Activated gamma-delta T cell (primary cell): ENCODE results near the gene COMT.
A peak's percentile ranks its signal among the peaks of the same experiment; 100 is the strongest.

Source experiments
- DNase-seq: peaks from one replicate; lab custom pipeline; 2025; lab: John Stamatoyannopoulos, UW

Gene COMT

DNA sequence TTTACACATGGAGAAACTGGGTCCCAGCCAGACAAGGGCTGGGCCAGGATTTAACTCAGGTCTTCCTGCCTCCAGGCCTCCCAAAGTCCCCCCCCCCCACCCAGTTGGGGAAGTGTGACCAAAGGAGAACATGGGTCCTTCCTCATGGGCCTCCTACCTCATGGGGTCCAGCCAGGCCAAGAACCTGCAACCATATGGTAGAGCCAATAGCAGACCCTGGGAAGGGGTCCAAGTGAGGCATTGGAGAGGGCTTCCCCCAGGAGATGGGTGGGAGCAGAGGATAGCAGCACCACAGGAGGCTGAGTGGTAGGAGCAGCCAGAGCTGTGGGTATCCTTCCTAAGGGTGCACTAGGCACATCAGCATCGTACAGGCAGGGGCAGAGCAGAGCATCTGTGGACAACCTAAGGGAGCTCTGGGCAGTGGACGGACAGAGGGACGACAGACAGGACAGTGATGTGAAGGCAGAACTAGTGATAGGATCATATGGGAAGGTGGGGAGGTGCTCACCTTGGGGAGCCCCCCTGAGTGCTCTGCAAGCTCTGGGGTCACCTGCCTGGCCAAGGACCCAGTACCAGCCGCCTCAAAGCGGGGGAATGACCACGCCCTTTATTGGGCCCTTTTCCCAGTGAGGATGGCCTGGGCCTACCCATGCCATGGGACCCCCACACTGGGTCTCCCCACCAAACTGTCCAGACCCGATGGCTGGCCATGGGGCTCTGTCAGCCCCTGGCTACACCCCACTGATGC is 70.6 kb downstream of the COMT start:
- no peak for DNase-seq

DNA sequence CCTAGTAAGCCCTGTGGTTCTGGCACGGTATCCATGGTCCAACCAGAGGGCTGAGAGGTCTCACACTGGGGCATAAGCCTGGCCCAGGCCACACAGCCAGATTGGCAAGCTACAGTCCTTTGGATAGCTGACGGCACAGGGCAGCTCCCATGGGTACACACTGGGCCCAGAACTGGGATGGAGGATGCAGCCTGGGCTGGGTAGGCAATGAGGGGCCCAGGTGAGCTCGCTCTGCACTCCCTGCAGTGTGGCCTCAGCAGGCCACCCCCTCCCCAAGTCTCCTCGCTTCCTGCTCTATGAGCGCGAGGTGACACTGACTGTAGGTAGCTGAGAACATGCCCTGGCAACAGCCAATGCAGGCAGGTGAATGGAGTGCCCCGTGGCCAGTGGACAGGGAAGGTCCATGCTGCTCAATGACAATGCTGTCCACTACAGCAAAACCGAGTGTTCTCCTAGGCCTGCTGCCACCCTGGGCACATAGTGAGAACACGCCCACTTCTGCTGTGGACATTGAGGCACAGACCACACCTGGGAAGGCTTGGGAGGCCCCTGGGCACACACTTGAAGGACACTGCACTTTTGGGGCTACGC is 71.3 kb downstream of the COMT start:
- no peak for DNase-seq

DNA sequence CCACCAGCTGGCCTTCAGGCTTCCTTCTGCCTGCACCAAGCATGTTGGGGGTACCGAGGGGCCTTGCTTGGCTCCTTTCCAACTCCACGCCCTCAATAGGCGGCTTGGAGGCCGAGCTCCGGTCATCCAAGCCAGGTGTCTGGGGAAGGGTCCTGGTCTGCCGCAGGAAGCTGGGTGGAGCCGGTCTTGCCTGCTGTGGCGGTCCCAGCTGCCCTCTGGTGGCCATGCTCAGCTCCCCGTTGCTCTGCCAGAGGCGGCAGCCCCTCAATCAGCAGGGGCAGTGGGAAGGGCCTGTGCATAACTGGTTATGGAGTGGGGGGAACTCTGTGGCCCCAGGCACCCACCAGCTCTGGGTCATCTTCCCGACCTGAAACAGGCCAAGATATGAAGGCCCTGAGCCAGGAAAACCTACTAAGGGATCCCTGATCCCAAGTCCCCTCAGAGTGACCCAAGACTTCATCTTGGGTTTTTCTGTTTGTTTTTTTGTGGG is 71.9 kb downstream of the COMT start:
- no peak for DNase-seq

DNA sequence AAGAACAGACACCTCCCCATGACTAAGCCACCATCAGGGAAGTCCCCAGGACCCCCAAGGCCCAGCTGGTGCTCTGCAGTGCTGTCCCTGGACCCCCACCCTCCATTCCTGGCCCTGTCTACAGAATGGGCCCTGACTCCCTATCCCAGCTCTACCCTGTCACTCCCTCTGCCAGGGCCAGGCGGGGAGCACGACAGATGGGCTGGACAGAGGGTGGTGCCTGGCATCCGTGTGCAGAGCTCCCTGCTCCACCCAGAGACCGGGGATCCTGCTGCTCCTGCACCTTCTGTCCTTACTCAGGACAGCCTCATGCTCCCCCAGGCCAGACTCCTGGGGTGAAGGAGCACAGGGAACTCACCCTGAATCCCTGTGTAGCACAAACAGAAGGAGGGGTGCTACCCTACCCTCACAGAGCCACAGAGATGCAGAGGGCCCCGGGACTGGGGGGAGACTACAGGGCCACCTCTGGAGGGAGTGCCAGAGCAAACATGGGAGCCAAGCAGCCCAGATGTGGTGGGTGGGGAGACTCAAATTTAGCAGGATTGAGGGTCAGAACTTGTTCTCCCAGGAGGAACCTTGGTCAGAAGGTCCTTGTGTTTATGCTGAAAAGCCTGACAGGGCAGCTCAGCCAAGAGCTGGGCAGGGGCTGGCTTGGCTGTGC is 73.1 kb downstream of the COMT start:
- no peak for DNase-seq

DNA sequence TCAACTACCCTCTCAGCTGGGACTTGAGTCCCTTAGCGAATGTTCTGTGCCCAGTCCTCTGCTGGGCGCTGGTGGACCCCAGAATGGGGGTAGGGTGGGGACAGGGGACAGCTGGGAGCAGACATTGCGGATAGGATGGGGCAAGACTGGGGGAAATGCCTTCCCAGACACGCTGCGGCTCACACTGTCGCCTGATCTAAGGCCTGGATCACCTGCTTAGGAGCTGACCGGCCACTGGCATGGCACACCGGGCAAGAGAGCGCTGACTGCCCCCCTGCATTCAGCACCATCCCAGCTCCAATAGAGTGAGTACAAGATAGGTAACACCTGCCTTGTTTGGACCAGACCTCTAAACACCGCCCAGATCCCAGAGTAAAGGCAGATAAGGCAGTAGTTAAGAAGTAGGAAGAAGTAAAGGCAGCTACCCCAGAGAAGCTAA is 73.6 kb downstream of the COMT start:
- DNase-seq = no peak

DNA sequence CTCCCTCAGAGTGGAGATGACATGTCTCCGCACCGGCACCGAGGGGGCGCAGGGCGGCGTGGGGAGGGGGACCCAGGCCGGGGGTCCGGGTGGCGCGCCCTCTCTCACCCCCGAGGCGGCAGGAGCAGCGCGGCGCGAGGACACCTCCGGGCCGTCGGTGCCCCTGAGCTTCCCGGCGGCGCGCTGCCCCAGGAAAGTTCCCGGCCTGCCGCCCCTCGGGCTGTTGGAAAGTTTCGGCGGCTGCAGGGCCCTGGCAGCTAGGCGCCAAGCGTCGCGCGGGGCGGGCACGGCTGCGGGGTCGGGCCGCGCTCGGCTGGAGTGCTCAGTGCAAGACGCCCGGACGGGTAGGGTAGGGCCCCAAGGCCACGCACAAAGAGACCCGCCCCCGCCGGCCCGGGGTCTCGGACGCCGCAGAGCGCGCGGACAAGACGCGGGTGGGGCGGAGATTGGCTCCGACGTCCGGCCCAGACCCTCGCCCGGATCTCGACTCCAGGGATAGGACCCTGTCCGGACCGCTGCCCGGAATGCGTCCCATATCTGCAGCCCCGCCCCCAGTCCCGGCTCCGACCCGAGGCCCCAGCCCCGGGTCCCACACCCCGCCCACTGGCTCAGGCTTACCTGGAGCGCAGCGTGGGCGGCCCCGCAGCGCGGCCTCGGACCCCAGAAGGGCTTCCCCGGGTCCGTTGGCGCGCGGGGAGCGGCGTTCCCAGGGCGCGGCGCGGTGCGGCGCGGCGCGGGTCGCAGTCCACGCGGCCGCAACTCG is 74.6 kb downstream of the COMT start:
- no peak for DNase-seq

DNA sequence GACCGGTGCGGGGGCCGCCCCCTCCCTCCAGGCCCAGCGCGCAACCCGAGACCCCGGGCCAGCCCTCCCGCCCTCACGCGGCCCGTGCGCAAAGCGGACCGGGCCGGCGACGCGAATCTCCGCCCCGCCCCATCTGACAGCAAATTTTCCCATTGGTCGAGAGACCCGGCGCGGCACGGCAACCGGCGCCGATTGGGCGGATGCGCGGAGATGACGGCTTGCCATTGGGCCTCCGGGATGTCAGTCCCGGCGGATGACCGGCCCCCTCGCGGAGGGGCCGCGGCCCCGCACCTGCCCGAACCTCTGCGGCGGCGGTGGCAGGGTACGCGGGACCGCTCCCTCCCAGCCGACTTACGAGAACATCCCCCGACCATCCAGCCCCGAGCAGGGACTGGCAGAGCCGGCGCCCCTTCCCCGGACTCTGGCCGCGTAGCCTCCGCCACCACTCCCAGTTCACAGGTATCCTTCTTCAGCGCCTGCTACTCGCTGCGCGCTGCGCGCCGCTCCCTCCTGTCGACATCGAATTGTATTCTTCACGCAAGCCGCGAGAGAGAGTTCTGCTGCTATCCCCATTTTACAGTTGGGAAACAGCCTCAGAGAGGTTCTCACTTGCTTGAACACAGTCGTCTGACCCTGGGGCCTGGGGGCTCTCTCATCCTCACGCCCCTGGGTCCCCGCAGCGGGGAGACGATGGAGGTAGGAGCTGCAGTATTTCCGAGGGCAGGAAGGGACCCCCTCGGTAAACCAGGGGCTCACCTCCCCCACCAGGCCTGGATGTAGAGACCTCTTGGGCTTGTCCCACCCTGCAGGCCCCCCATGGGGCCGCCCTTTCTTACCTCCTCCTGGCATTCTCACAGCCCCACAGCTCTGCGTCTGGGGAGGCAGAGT is 75.4 kb downstream of the COMT start, which contains the start of gene ARVCF:
TSS of gene ARVCF (minus strand) at position 90 of the 888 bp plus-strand sequence. CDS start 26,029 bp downstream, outside the sequence.
- peak; percentile 87 for DNase-seq

DNA sequence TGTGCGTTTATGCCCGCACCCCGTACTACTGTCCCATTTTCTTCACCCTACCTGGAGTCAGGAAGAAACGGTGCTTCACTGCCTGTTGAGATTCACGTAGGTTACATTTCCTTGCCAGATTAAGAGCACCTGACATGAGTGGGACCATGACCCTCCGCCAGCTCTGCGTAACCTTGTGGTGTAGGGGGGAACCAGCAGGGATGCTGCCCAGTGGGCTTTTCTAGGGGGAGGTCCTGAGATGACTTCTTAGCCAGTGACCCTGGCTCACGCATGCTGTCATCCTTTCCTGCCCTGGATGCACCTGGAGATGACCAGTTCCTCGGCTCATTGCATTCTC is 76.0 kb downstream of the COMT start:
- DNase-seq = no peak

DNA sequence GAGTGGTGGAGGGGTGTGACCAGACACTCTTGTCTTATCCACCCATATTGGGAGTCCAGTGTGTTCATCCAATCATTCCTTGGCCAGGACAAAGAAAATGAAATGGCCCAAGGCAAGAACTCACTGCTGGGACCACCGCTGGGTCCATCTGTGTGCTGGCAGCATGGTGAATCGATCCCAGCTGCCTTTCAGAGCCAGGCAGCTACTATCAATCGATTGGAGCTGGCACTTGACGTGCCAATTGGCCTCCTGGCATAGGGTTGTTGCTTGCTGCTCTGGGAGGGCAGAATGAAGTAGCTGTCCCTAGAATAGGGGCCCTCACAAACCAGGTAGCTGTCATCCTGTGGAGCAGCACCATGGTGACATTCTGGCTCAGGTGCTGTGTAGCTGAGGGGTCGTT is 76.4 kb downstream of the COMT start:
- no peak for DNase-seq
